ENCODE data around the gene ECI1. TPM values are rescaled to one million over a fixed set of nuclear protein-coding genes. Genes with fewer than 3 reads are reported as not detected.

ECI1 gene
- total RNA-seq, 1 experiment from 2014 or later = 25.0 TPM

GRCh38 chr16:2284797-2285576 lies 33.6 kb upstream of the ECI1 start:
- H3K4me1 ChIP-seq = no peaks in the 10 kb centered on the region
- H3K27ac ChIP-seq = no peak overlapping the region
- H3K4me3 ChIP-seq = no peak overlapping the region
- no peaks in the 10 kb centered on the region for H3K9me3 ChIP-seq (replicated peaks)
- DNase-seq = no peak
- H3K36me3 ChIP-seq = no peaks in the 10 kb centered on the region
- peaks cover 12% of the 10 kb centered on the region for H3K27me3 ChIP-seq

GRCh38 chr16:2284001-2284770 lies 32.8 kb upstream of the ECI1 start:
- Histone ChIP-seq H3K36me3 (no peaks in the 10 kb centered on the region), H3K9me3 (replicated peaks) (no peaks in the 10 kb centered on the region), H3K27me3 (peaks cover 12% of the 10 kb centered on the region), H3K4me1 (no peaks in the 10 kb centered on the region), H3K4me3 (no peak overlapping the region), H3K27ac (no peak overlapping the region)
- no peak for DNase-seq

- Histone ChIP-seq H3K27me3 (peaks cover 12% of the 10 kb centered on the region), H3K4me3 (no peak overlapping the region), H3K36me3 (no peaks in the 10 kb centered on the region), H3K9me3 (replicated peaks) (no peaks in the 10 kb centered on the region), H3K4me1 (no peaks in the 10 kb centered on the region), H3K27ac (no peak overlapping the region)
- DNase-seq = no peak
Observed at GRCh38 chr16:2282866-2283555, 31.6 kb upstream of the ECI1 start.

GRCh38 chr16:2282262-2282661 lies 30.9 kb upstream of the ECI1 start:
- H3K27me3 ChIP-seq = peaks cover 12% of the 10 kb centered on the region

GRCh38 chr16:2280981-2281542 lies 29.7 kb upstream of the ECI1 start:
- Histone ChIP-seq H3K4me3 (no peak overlapping the region), H3K36me3 (no peaks in the 10 kb centered on the region), H3K27me3 (peaks cover 12% of the 10 kb centered on the region), H3K4me1 (no peaks in the 10 kb centered on the region), H3K27ac (no peak overlapping the region), H3K9me3 (replicated peaks) (no peaks in the 10 kb centered on the region)
- no peak for DNase-seq

More at GRCh38 chr16:2282262-2282661, 30.9 kb upstream of the ECI1 start:
- H3K27ac ChIP-seq = no peak overlapping the region
- no peaks in the 10 kb centered on the region for H3K9me3 ChIP-seq (replicated peaks)
- DNase-seq = no peak
- H3K36me3 ChIP-seq = no peaks in the 10 kb centered on the region
- no peaks in the 10 kb centered on the region for H3K4me1 ChIP-seq
- no peak overlapping the region for H3K4me3 ChIP-seq

- no peak for DNase-seq
- H3K4me1 ChIP-seq = no peaks in the 10 kb centered on the region
- H3K9me3 ChIP-seq (replicated peaks) = no peaks in the 10 kb centered on the region
- no peak overlapping the region for H3K4me3 ChIP-seq
- H3K36me3 ChIP-seq = no peaks in the 10 kb centered on the region
- H3K27me3 ChIP-seq = peaks cover 8% of the 10 kb centered on the region
- H3K27ac ChIP-seq = no peak overlapping the region
Observed at GRCh38 chr16:2280461-2280860, 29.1 kb upstream of the ECI1 start.

- Histone ChIP-seq H3K9me3 (replicated peaks) (no peaks in the 10 kb centered on the region), H3K4me3 (no peak overlapping the region), H3K4me1 (no peaks in the 10 kb centered on the region), H3K27me3 (peaks cover 8% of the 10 kb centered on the region), H3K36me3 (no peaks in the 10 kb centered on the region), H3K27ac (no peak overlapping the region)
- DNase-seq = peak in 1 of 2 experiments; percentile 24
Observed at GRCh38 chr16:2278956-2279800, 27.8 kb upstream of the ECI1 start.

- H3K9me3 ChIP-seq (replicated peaks) = no peaks in the 10 kb centered on the region
- H3K27me3 ChIP-seq = peaks cover 8% of the 10 kb centered on the region
- no peak overlapping the region for H3K27ac ChIP-seq
- no peaks in the 10 kb centered on the region for H3K36me3 ChIP-seq
- no peak overlapping the region for H3K4me3 ChIP-seq
- DNase-seq = no peak
- H3K4me1 ChIP-seq = no peaks in the 10 kb centered on the region
Observed at GRCh38 chr16:2278272-2278608, 26.9 kb upstream of the ECI1 start.

GRCh38 chr16:2277466-2278271 lies 26.3 kb upstream of the ECI1 start:
- Histone ChIP-seq H3K27me3 (peaks cover 8% of the 10 kb centered on the region), H3K4me1 (no peaks in the 10 kb centered on the region), H3K9me3 (replicated peaks) (no peaks in the 10 kb centered on the region), H3K4me3 (no peak overlapping the region), H3K27ac (no peak overlapping the region), H3K36me3 (no peaks in the 10 kb centered on the region)
- no peak for DNase-seq

GRCh38 chr16:2276368-2277195 lies 25.2 kb upstream of the ECI1 start:
- no peak for DNase-seq
- no peaks in the 10 kb centered on the region for H3K9me3 ChIP-seq (replicated peaks)
- no peaks in the 10 kb centered on the region for H3K36me3 ChIP-seq
- peaks cover 5% of the 10 kb centered on the region; the same call in 1 of the 2 replicates for H3K27me3 ChIP-seq
- H3K27ac ChIP-seq = no peak overlapping the region
- no peak overlapping the region for H3K4me3 ChIP-seq
- no peaks in the 10 kb centered on the region for H3K4me1 ChIP-seq

GRCh38 chr16:2275476-2276367 lies 24.3 kb upstream of the ECI1 start:
- Histone ChIP-seq H3K9me3 (replicated peaks) (no peaks in the 10 kb centered on the region), H3K27ac (no peak overlapping the region), H3K27me3 (no peaks in the 10 kb centered on the region; the same call in 1 of the 2 replicates), H3K4me1 (no peaks in the 10 kb centered on the region), H3K4me3 (no peak overlapping the region), H3K36me3 (no peaks in the 10 kb centered on the region)
- no peak for DNase-seq

- H3K4me1 ChIP-seq = peaks cover 4% of the 10 kb centered on the region; the same call in 1 of the 2 replicates
- no peak overlapping the region for H3K4me3 ChIP-seq
- H3K36me3 ChIP-seq = no peaks in the 10 kb centered on the region
- no peaks in the 10 kb centered on the region for H3K27me3 ChIP-seq
- no peak overlapping the region for H3K27ac ChIP-seq
- DNase-seq = no peak
- H3K9me3 ChIP-seq (replicated peaks) = no peaks in the 10 kb centered on the region
Observed at GRCh38 chr16:2273931-2274330, 22.5 kb upstream of the ECI1 start.

Data from SJCRH30 (cell line).